RWPE1 (cell line): Measurements from ENCODE around the gene KMO.

Source experiments
- CTCF ChIA-PET: fragments of 350-600 bp; sonication (Branson Sonifier 250); formaldehyde crosslinking; extraction: SDS; loops from one replicate; lab custom pipeline; 2021; lab: Yijun Ruan, JAX
- POLR2A ChIA-PET: fragments of 400-600 bp; formaldehyde crosslinking; extraction: SDS; loops from one replicate; lab custom pipeline; 2020; ENCODE audit warnings: antibody characterized with exemption; ENCODE audit not compliant: low non-redundant PET; lab: Yijun Ruan, JAX
- DNase-seq: peaks from one replicate; pipeline ENCODE4 v3.0.0; 2012; ENCODE audit warnings: low spot score
- H3K27ac ChIP-seq: fragments of 450-650 bp; 2 replicates; pipeline ENCODE4 v1.5.1; 2017
- CTCF ChIP-seq: fragments of 450-650 bp; conservative IDR thresholded peaks from 2 replicates; pipeline ENCODE4 v1.5.1; 2017; ENCODE audit warnings: low read depth, mild to moderate bottlenecking

The KMO gene

GRCh38 chr1:241612533-241613477, 80.6 kb downstream of the KMO start:
- DNase-seq, result peak; percentile 55
- CTCF ChIA-PET, result interaction anchor here (0.7 to 2.7 kb wide), 3 partner anchors 15 to 222 kb away, joined by 3 to 11 read pairs (median 4); no protein-coding TSS in a partner anchor
- no peak for TF ChIP-seq CTCF
- POLR2A ChIA-PET, result interaction anchor here (0.6 kb wide), 1 partner anchor 28 kb away, joined by 3 read pairs; no protein-coding TSS in a partner anchor
- no peak overlapping the region for H3K27ac ChIP-seq

- CTCF ChIA-PET, result interaction anchor here (0.7 kb wide), 1 partner anchor 210 kb away, joined by 3 read pairs; no protein-coding TSS in a partner anchor
- TF ChIP-seq CTCF, result no peak
- DNase-seq, result no peak
- POLR2A ChIA-PET, result no interaction called here
- no peak overlapping the region for H3K27ac ChIP-seq
Measured at GRCh38 chr1:241614144-241614543, 82.0 kb downstream of the KMO start.

GRCh38 chr1:241614572-241614971, 82.4 kb downstream of the KMO start:
- DNase-seq, result no peak

GRCh38 chr1:241615043-241615974, 83.1 kb downstream of the KMO start:
- no peak for TF ChIP-seq CTCF
- ChIA-PET POLR2A (no interaction called here), CTCF (interaction anchor here (0.6 kb wide), 1 partner anchor 219 kb away, joined by 4 read pairs; no protein-coding TSS in a partner anchor)
- DNase-seq, result no peak
- H3K27ac ChIP-seq, result no peak overlapping the region

More at GRCh38 chr1:241614572-241614971, 82.4 kb downstream of the KMO start:
- POLR2A ChIA-PET, result no interaction called here
- TF ChIP-seq CTCF, result no peak
- CTCF ChIA-PET, result interaction anchor here (0.6 kb wide), 1 partner anchor 220 kb away, joined by 4 read pairs; no protein-coding TSS in a partner anchor
- no peak overlapping the region for H3K27ac ChIP-seq

- POLR2A ChIA-PET, result no interaction called here
- H3K27ac ChIP-seq, result no peak overlapping the region
- no peak for DNase-seq
- CTCF ChIA-PET, result no interaction called here
- TF ChIP-seq CTCF, result no peak
Measured at GRCh38 chr1:241617426-241617825, 85.2 kb downstream of the KMO start.

- no peak overlapping the region for H3K27ac ChIP-seq
- DNase-seq, result no peak
- ChIA-PET POLR2A (no interaction called here), CTCF (no interaction called here)
- no peak for TF ChIP-seq CTCF
Measured at GRCh38 chr1:241622669-241623068, 90.5 kb downstream of the KMO start.
